Heart right ventricle (tissue), 16 donors: Measurements from ENCODE around the gene TUBA4A. TPM values are rescaled to one million over a fixed set of nuclear protein-coding genes. Genes with fewer than 3 reads are reported as not detected.

Source experiments
- ATAC-seq, 8 donors: fragments of 200-7000 bp; cut with Tn5 transposase; one replicate each; pipeline ENCODE4 v1.9.1; 2020; ENCODE audit warnings: mild to moderate bottlenecking in 8 of 8, moderate library complexity in 8 of 8, moderate number of reproducible peaks in 1 of 8
- DNase-seq, 2 donors: peaks; one replicate each; pipeline ENCODE4 v3.0.0-alpha.2; 2020
- H3K27ac ChIP-seq, 10 donors: fragments of 200-600 bp; sonication (generic) in 2 of 10; one replicate each; pipeline versions ENCODE4 v1.5.0 to v1.8.0; 2020 to 2022; ENCODE audit warnings: mild to moderate bottlenecking in 3 of 10
- H3K27me3 ChIP-seq, 7 donors: fragments of 200-600 bp; one replicate each; pipeline ENCODE4 v1.8.0; 2021 to 2022; ENCODE audit warnings: mild to moderate bottlenecking in 2 of 7
- H3K36me3 ChIP-seq, 9 donors: fragments of 200-600 bp; sonication (generic) in 1 of 9; one replicate each; pipeline versions ENCODE4 v1.5.0 to v1.8.0; 2020 to 2022; ENCODE audit warnings: mild to moderate bottlenecking in 2 of 9
- H3K4me1 ChIP-seq, 9 donors: fragments of 200-600 bp; sonication (generic) in 1 of 9; one replicate each; pipeline versions ENCODE4 v1.5.0 to v1.8.0; 2020 to 2022; ENCODE audit warnings: mild to moderate bottlenecking in 4 of 9
- H3K4me3 ChIP-seq, 10 donors: fragments of 200-600 bp; sonication (generic) in 2 of 10; one replicate each; pipeline versions ENCODE4 v1.5.0 to v1.8.0; 2020 to 2022; ENCODE audit warnings: mild to moderate bottlenecking in 7 of 10, moderate library complexity in 2 of 10
- H3K9me3 ChIP-seq, 11 donors: fragments of 200-600 bp in 10 of 11; sonication (generic) in 2 of 11; one replicate each; pipeline versions ENCODE4 v1.5.0 to v1.8.0; 2013 to 2022; ENCODE audit warnings: mild to moderate bottlenecking in 2 of 11, control low read depth in 1 of 11, moderate library complexity in 1 of 11
- CTCF ChIP-seq, 9 donors: fragments of 200-600 bp; sonication (generic) in 2 of 9; IDR thresholded peaks; one replicate each; pipeline versions ENCODE4 v1.5.0 to v1.8.0; 2021 to 2022; ENCODE audit warnings: antibody characterized with exemption in 9 of 9, mild to moderate bottlenecking in 5 of 9, moderate library complexity in 1 of 9
- WGBS, 2 donors: extraction: QIAGEN DNeasy Blood & Tissue Kit; methylation state at CpG; one replicate each; pipeline ENCODE4 v1.1.7; 2013; ENCODE audit warnings: inconsistent platforms in 1 of 2; 5-methylcytosine and 5-hydroxymethylcytosine counted together
- intact Hi-C, 10 donors: fragments of 100-400 bp; cut with DNase I; formaldehyde crosslinking; loops; one replicate each; pipeline versions ENCODE4 v1.11.1 to v1.14.2; 2022
- polyA plus RNA-seq, 2 donors: library from polyadenylated mRNA; stranded (reverse); fragments of 200-250 nt; gene quantifications; one replicate each; pipeline ENCODE4 v1.2.3, GENCODE V29; 2013
- total RNA-seq, 10 donors: library from RNA; stranded (reverse); fragmentation: NEBNext Ultra II Directional in 3 of 10; extraction: Animal tissue kit (Norgen Biotek cat#: 25700) in 3 of 10; gene quantifications; one replicate each; pipeline versions ENCODE4 v1.2.1 to v1.2.4, GENCODE V29; 2021 to 2023
- donor health status: Arrhythmogenic right ventricular cardiomyopathy.
- donor health status: ischemic (EF 13 %, LVEDD 7.1; RV severe dilation, severe dysfunction).
- donor health status: healthy with polysubstance abuse.
- donor health status: DM: no; HTN: yes; CAD: no.
- donor health status: DM: no; HTN: no; CAD: no.
- donor health status: ischemic (EF 25% LVEDD 6.9; RV normal size, moderate dysfunction).
- donor health status: ischemic (EF 25% LVEDD 5.7; RV mildly dilated, moderate dysfunction).
- donor health status: healthy.
- donor health status: DM: yes; HTN: yes; CAD: no.
- donor health status: Ischemic cardiomyopathy.
- donor health status: ischemic (EF 35%, LVEDD 5.7; RV mildly dilated, moderate dysfunction).
- donor health status: nonischemic (EF 11% LVEDD 7.7; RV severe dilation, severe dysfunction).
- donor health status: DM: yes; HTN: yes; CAD: no.
- donor health status: PGD.
- donor health status: ischemic (EF 29% LVEDD 5.4; RV normal size, mild dysfunction).
- donor health status: nonischemic (EF 23%, LVEDD 6.1; RV moderate dilation, normal function).

TUBA4A gene
- total and polyA plus RNA-seq, 12 donors: 61.0 to 341 (median 145) TPM

DNA sequence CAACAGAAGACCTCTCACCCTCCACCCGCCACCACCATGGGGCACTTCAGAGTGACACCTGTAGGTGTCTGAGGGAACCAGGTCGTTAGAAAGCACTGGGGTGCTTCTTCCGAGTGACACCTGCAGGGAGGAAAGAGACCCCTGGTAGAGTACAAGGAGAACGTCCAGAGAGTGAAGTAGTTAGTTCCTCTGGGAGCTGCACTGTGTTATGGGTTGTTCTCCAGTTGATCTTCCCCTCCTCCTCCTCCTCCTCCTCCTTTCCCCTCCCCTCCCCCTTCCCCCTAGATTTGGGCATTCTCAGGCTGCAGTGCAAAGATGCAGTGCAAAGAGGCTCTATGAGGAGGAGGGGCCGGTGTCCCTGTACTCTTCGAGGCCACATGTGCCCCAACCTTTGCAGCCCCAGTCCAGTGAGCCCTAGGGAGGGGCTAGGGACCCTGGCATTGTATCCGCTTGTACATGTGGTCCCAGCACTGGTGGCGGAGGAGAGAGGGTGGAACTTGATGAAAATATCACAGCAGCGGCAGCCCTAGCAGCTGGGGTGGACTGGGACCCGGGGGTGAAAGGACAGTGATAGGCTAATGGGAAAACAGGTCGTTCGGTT is 26.3 kb upstream of the TUBA4A start:
- no peak for ATAC-seq
- DNase-seq: no peak
- Histone ChIP-seq H3K27me3 (no peaks in the 10 kb centered on the region), H3K36me3 (peaks cover 0 to 50% (median 39%) of the 10 kb centered on the region in 9 donors), H3K4me3 (peak overlapping the region; percentile 56 to 96 (median 75)), H3K9me3 (no peaks in the 10 kb centered on the region), H3K4me1 (peaks cover 11 to 61% (median 33%) of the 10 kb centered on the region in 9 donors), H3K27ac (peak overlapping the region; percentile 91 to 100 (median 98))
- peak in 2 of 9 donors; percentile 2 to 5 for TF ChIP-seq CTCF (IDR thresholded peaks at IDR 0.05)
- intact Hi-C loops: loop anchor here in 5 of 10 donors (1.0 to 5.0 kb wide), 10 partner anchors 14 to 118 kb away; partner anchors contain the start of genes ANKZF1 (in 2 of the 5), ATG9A (in 2 of the 5), TUBA4A (in 2 of the 5) and TUBA4B (in 2 of the 5)
- WGBS, 2 donors: 39 to 40% methylated on average over 12 of the region's 12 CpGs

DNA sequence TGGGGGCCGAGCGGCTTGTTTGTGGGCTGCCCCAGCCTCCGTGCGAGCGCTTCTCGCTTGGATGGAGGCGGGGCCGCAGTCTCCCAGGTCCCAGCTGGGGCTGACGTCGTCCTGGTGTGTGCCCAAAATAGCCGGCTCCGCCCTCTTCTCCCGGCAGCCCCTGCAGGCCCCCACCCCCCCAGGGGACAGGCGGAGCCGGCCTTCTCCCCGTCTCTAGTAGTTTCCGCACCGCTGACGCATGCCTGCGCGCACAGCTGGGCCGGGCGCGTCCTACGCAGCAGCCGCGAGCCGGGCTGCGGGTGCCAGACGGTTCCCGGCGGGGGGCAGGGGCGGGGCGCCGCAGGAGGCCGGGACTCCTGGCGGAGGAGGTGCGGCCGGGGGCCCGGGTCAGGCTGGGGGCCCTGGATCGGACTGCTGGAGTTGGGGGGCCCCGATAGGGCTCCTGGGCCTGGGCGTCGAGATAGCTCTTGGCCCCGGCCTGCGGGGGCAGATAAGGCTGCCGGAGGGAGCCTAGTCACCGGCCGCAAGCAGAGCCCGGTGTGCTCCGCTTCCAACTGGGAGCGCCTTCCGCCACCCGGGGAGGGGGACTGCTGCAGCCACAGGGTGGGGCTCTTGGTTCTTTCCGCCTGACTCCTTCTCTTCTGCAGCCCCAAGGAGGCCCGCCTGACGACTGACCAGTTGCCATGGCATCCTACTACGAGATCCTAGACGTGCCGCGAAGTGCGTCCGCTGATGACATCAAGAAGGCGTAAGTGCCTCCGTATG is 25.6 kb upstream of the TUBA4A start, which contains the start of gene DNAJB2:
TSS of gene DNAJB2 (plus strand) at position 216 of the 765 bp plus-strand sequence. CDS start at position 684, 468 bp downstream.
- intact Hi-C loops: loop anchor here in 5 of 10 donors (1.0 to 5.0 kb wide), 9 partner anchors 15 to 117 kb away; partner anchors contain the start of genes ANKZF1 (in 2 of the 5), ATG9A (in 2 of the 5), TUBA4A (in 2 of the 5) and TUBA4B (in 2 of the 5)
- H3K9me3 ChIP-seq: no peaks in the 10 kb centered on the region
- peak within 1 kb of the TSS; percentile 56 to 96 (median 75) for H3K4me3 ChIP-seq
- peak within 1 kb of the TSS; percentile 91 to 100 (median 98) for H3K27ac ChIP-seq
- H3K4me1 ChIP-seq: peaks cover 11 to 58% (median 34%) of the 10 kb centered on the region in 9 donors
- no peaks in the 10 kb centered on the region for H3K27me3 ChIP-seq
- peak; percentile 99 for DNase-seq
- peak in 6 of 9 donors; percentile 4 to 48 (median 33) for TF ChIP-seq CTCF (IDR thresholded peaks at IDR 0.05)
- ATAC-seq: peak; percentile 95 to 97 (median 97)
- peaks cover 0 to 43% (median 32%) of the 10 kb centered on the region in 9 donors for H3K36me3 ChIP-seq
- 0 to 1% methylated on average over 63 to 65 of the region's 65 CpGs for WGBS, 2 donors

DNA sequence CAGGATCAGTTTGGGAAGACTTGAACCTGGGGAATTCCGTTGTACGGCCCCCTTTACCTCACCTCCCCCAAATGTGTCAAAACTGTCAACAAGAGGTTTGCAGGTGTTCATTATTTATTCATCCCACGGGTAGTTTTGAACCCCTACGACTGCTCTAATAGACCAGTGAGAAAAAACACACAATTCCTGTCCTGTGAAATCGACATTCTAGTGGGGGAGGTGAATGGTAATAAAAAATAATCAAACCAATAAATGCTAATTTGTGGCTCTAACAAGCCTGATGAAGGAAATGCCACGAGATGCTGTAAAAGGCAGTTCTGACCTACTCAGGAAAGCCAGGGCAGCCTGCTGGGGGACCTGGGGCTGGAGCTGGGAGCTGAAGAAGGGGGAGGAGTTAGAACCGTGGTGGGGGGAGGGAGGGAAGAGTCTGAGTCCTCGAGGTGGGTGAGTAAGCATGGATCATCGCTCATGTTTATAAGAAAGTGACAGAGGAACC is 25.0 kb upstream of the TUBA4A start:
- Histone ChIP-seq H3K27me3 (no peaks in the 10 kb centered on the region), H3K36me3 (peaks cover 0 to 37% (median 26%) of the 10 kb centered on the region in 9 donors), H3K4me3 (peak overlapping the region; percentile 56 to 96 (median 75)), H3K4me1 (peaks cover 11 to 64% (median 36%) of the 10 kb centered on the region in 9 donors), H3K9me3 (no peaks in the 10 kb centered on the region), H3K27ac (peak overlapping the region; percentile 91 to 100 (median 98))
- no peak for DNase-seq
- ATAC-seq: peak in 7 of 8 donors; percentile 32 to 63 (median 55)
- no peak for TF ChIP-seq CTCF (IDR thresholded peaks at IDR 0.05)
- intact Hi-C loops: loop anchor here in 6 of 10 donors (1.0 to 5.0 kb wide), 9 partner anchors 16 to 116 kb away; partner anchors contain the start of genes ANKZF1 (in 2 of the 6), ATG9A (in 2 of the 6), TUBA4A (in 2 of the 6) and TUBA4B (in 2 of the 6)
- 17% methylated on average over 9 of the region's 9 CpGs for WGBS, 2 donors
